ENCODE results near the gene FMN1. TPM values are rescaled to one million over a fixed set of nuclear protein-coding genes. Genes with fewer than 3 reads are reported as not detected.

Gene FMN1
- total and polyA plus RNA-seq, 2 of the 8 experiments (the other 6 are each of a cell fraction or from before 2014, with no cell fraction given): 0.27 to 3.7 TPM

- no peak overlapping the region for H3K14ac ChIP-seq (ENCODE audit: insufficient read length)
- H3K36me3 ChIP-seq (ENCODE audit: control insufficient read depth in 2 of 4, insufficient read depth in 4 of 4, low read length in 3 of 4): no peaks in the 10 kb centered on the region
- no peaks in the 10 kb centered on the region for H3K79me2 ChIP-seq (ENCODE audit: control insufficient read depth in 1 of 2, insufficient read depth in 2 of 2, low read length in 2 of 2)
- ChIA-PET CTCF (ENCODE audit: partially characterized antibody) (interaction anchor here (0.9 to 1.9 kb wide), 5 partner anchors 7 to 103 kb away, joined by 3 to 5 read pairs (median 4); no protein-coding TSS in a partner anchor), POLR2A (ENCODE audit: partially characterized antibody) (no interaction called here)
- no peak overlapping the region for H4K5ac ChIP-seq (ENCODE audit: insufficient read length, low read depth, low read length)
- H3K23me2 ChIP-seq (ENCODE audit: low read depth, low read length): no peaks in the 10 kb centered on the region
- no peak overlapping the region for H4K91ac ChIP-seq (replicated peaks; ENCODE audit: insufficient read length, low read length)
- no peak overlapping the region for H2BK20ac ChIP-seq (ENCODE audit: low read length)
- no peak overlapping the region for H3K4ac ChIP-seq (replicated peaks; ENCODE audit: insufficient read length, low read depth, low read length)
- no peak overlapping the region for H2BK5ac ChIP-seq (ENCODE audit: low read depth, low read length)
- no peak overlapping the region for H3K9ac ChIP-seq (replicated peaks in 1 of 4; ENCODE audit: extremely low read depth in 1 of 4, low read depth in 3 of 4, low read length in 3 of 4)
- FAIRE-seq (no peak), DNase-seq (ENCODE audit: low read depth in 1 of 2, low spot score in 2 of 2) (no peak)
- no peaks in the 10 kb centered on the region; a peak in 1 of 7 replicates for H3K27me3 ChIP-seq (replicated peaks in 1 of 4; ENCODE audit: control insufficient read depth in 3 of 4, extremely low read depth in 1 of 4, insufficient read depth in 3 of 4, low read length in 3 of 4)
- 61% methylated on average over 4 of the region's 4 CpGs; no CpG with 5 or more reads in 1 of the 2 experiments for WGBS, 2 experiments (ENCODE audit: extremely low coverage in 1 of 2, insufficient coverage in 1 of 2, insufficient read length in 1 of 2, insufficient replicate concordance in 2 of 2, low coverage in 1 of 2, low lambda C conversion rate in 2 of 2, missing lambda C conversion rate in 1 of 2)
- H2BK12ac ChIP-seq (ENCODE audit: low read depth, low read length): no peak overlapping the region
- no peak overlapping the region for H4K8ac ChIP-seq (ENCODE audit: extremely low read depth, insufficient read depth, low read length)
- TF ChIP-seq JUN (IDR thresholded peaks at IDR 0.05; ENCODE audit: low read depth, low read length) (no peak), CHD2 (IDR thresholded peaks at IDR 0.05; ENCODE audit: low read length) (no peak)
- H4K20me1 ChIP-seq (replicated peaks in 1 of 2; ENCODE audit: control insufficient read depth in 1 of 2, insufficient read depth in 2 of 2, low read length in 2 of 2): no peaks in the 10 kb centered on the region
- no peak overlapping the region for H2BK15ac ChIP-seq (ENCODE audit: low read length)
- no peak overlapping the region for H2BK120ac ChIP-seq (replicated peaks; ENCODE audit: low read depth, low read length)
- no peak overlapping the region for H2AFZ ChIP-seq (ENCODE audit: low read length)
- H3K4me2 ChIP-seq (ENCODE audit: insufficient read depth in 1 of 2, low read depth in 2 of 2, low read length in 2 of 2): no peak overlapping the region
- no peak overlapping the region for H2AK5ac ChIP-seq (ENCODE audit: low read depth, low read length)
- no peak overlapping the region for H3K56ac ChIP-seq (replicated peaks; ENCODE audit: insufficient read length, low read depth, low read length)
- no peaks in the 10 kb centered on the region; a peak in 3 of 7 replicates for H3K4me1 ChIP-seq (replicated peaks in 1 of 4; ENCODE audit: control insufficient read depth in 3 of 4, insufficient read depth in 4 of 4, low read length in 3 of 4)
- no peaks in the 10 kb centered on the region for H3K79me1 ChIP-seq (ENCODE audit: low read depth, low read length)
- no peak overlapping the region for H3K18ac ChIP-seq (ENCODE audit: extremely low read depth, low read length)
- H3K9me3 ChIP-seq (ENCODE audit: insufficient read depth in 2 of 2, low read depth in 1 of 2, low read length in 1 of 2): 0 out of 4 replicates have a peak, but pooled peaks cover 0 to 2% of the 10 kb centered on the region in 2 experiments
- H3K23ac ChIP-seq (ENCODE audit: insufficient read length): no peak overlapping the region
- no peak overlapping the region for H3K27ac ChIP-seq (ENCODE audit: low read depth, low read length)
- H3K4me3 ChIP-seq (ENCODE audit: extremely low read depth in 1 of 4, insufficient read depth in 2 of 4, low read depth in 3 of 4, low read length in 4 of 4): no peak overlapping the region
These were observed 69.7 kb downstream of the FMN1 start for GRCh38 chr15:33124811-33125210.
